H1 (cell line): Measurements from ENCODE around the gene IZUMO4. TPM values are rescaled to one million over a fixed set of nuclear protein-coding genes. Genes with fewer than 3 reads are reported as not detected.

Experiments used
- CHD1 ChIP-seq: IDR thresholded peaks from 2 replicates; pipeline ENCODE4 v1.6.1; 2012; ENCODE audit warnings: low read depth, low read length, improper control_type of control experiment
- CHD7 ChIP-seq: fragments of 300-600 bp; sonication (generic); IDR thresholded peaks from 2 replicates; pipeline ENCODE4 v1.7.1; 2012; ENCODE audit warnings: low read length, moderate library complexity, mild to moderate bottlenecking, inconsistent platforms; ENCODE audit not compliant: insufficient replicate concordance
- KDM4A ChIP-seq: IDR thresholded peaks from one replicate; pipeline ENCODE4 v1.7.1; 2012; ENCODE audit warnings: low read depth, mild to moderate bottlenecking, moderate library complexity, low read length, inconsistent platforms; ENCODE audit not compliant: severe bottlenecking
- PHF8 ChIP-seq: fragments of 200-600 bp; sonication (generic); conservative IDR thresholded peaks from 2 replicates; pipeline ENCODE4 v1.7.1; 2012; ENCODE audit warnings: low read depth, mild to moderate bottlenecking, inconsistent platforms, low read length, moderate library complexity
- RAD21 ChIP-seq, 2 experiments: IDR thresholded peaks in 1 of 2; conservative IDR thresholded peaks in 1 of 2; 2 replicates each; pipeline ENCODE4 v1.6.1; 2011; ENCODE audit warnings: low read depth in 2 of 2, low read length in 2 of 2, improper control_type of control experiment in 1 of 2, inconsistent platforms in 1 of 2, mild to moderate bottlenecking in 1 of 2, moderate library complexity in 1 of 2
- RNF2 ChIP-seq: fragments of 200-900, 300-1000 bp; sonication (generic); IDR thresholded peaks from 2 replicates; pipeline ENCODE4 v1.7.1; 2016; ENCODE audit warnings: borderline replicate concordance, low read depth, mild to moderate bottlenecking, antibody characterized with exemption, low read length; ENCODE audit not compliant: poor library complexity, severe bottlenecking; ENCODE audit errors: missing control alignments
- SAP30 ChIP-seq: fragments of 300-600 bp; sonication (generic); IDR thresholded peaks from 2 replicates; pipeline ENCODE4 v1.7.1; 2012; ENCODE audit warnings: low read length, moderate library complexity, mild to moderate bottlenecking, inconsistent platforms; ENCODE audit not compliant: insufficient read depth, insufficient replicate concordance
- SUZ12 ChIP-seq: fragments of 200-600 bp; sonication (generic); IDR thresholded peaks from 2 replicates; pipeline ENCODE4 v1.6.1; 2012; ENCODE audit warnings: mild to moderate bottlenecking, inconsistent platforms, low read length, moderate library complexity, mixed read lengths
- polyA plus RNA-seq, 7 experiments: library from polyadenylated mRNA; depleted of rRNA in 3 of 7; stranded (reverse) in 5 of 7; unstranded in 2 of 7; fragments of >200 nt in 5 of 7; fragments of 200-250 nt in 2 of 7; gene quantifications; 1 replicate in 5 of 7; 2 replicates in 1 of 7; 4 replicates in 1 of 7; pipeline versions ENCODE4 v1.2.1 to v1.2.3, GENCODE V29; 2011 to 2013; ENCODE audit warnings: missing spikeins in 2 of 7, mixed read lengths in 2 of 7
- total RNA-seq: library from RNA; stranded (reverse); fragmentation: NEBNext Ultra II Directional; extraction: Animal tissue kit (Norgen Biotek cat#: 25700); gene quantifications from 2 replicates; pipeline ENCODE4 v1.2.1, GENCODE V29; 2021

Gene IZUMO4
- total and polyA plus RNA-seq, 2 of the 8 experiments (the other 6 are each of a cell fraction or from before 2014, with no cell fraction given), result 1.8 to 1.9 TPM

GRCh38 chr19:2096480-2097202 is at the start of gene IZUMO4 (continued):
- TF ChIP-seq CHD7 (no peak), KDM4A (peak; percentile 11), RNF2 (no peak), SAP30 (no peak), CHD1 (no peak), SUZ12 (no peak; the same call in 1 of the 2 replicates), PHF8 (no peak), RAD21 (IDR thresholded peaks at IDR 0.05 in 1 of 2, conservative IDR thresholded peaks at IDR 0.05 in 1 of 2; ENCODE audit: low read depth in 2 of 2, low read length in 2 of 2) (peak; percentile 29 to 32; a peak in 2 of 4 replicates)
